ENCODE measurements around the gene PCSK7. TPM values are rescaled to one million over a fixed set of nuclear protein-coding genes. Genes with fewer than 3 reads are reported as not detected.

Gene PCSK7
- total RNA-seq, 1 donor from 2014 or later, result 50.2 TPM

DNA sequence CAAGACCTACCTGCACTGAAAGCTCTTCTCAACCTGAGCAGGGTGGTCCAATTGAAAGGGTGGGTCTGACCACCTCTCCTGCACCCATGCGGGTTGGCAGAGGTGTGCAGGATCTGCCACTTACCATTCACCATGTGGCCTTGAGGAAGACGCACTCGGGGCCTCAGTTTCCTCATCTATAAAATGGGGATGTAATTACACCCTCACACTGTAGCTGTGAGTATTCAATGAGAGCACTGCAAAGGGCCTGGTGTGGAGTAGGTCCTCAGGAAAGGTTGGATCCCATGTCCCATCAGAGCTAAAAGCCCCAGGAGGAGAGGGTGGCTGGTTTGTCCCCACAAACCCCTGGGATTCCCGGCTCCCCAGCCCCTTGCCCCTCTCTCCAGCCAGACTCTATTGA lies 33.3 kb downstream of the PCSK7 start:
- Histone ChIP-seq H3K4me1 (peaks cover 24% of the 10 kb centered on the region), H3K9me3 (no peaks in the 10 kb centered on the region), H3K4me3 (peak overlapping the region; percentile 38), H3K27ac (peak overlapping the region; percentile 77), H3K36me3 (peaks cover 49% of the 10 kb centered on the region), H3K27me3 (ENCODE audit: low read depth) (no peaks in the 10 kb centered on the region)
- peak; percentile 20 for DNase-seq
- ATAC-seq, result no peak
- intact Hi-C loops (cut with DNase I), result no loop called here
- no peak for TF ChIP-seq CTCF (IDR thresholded peaks at IDR 0.05)

DNA sequence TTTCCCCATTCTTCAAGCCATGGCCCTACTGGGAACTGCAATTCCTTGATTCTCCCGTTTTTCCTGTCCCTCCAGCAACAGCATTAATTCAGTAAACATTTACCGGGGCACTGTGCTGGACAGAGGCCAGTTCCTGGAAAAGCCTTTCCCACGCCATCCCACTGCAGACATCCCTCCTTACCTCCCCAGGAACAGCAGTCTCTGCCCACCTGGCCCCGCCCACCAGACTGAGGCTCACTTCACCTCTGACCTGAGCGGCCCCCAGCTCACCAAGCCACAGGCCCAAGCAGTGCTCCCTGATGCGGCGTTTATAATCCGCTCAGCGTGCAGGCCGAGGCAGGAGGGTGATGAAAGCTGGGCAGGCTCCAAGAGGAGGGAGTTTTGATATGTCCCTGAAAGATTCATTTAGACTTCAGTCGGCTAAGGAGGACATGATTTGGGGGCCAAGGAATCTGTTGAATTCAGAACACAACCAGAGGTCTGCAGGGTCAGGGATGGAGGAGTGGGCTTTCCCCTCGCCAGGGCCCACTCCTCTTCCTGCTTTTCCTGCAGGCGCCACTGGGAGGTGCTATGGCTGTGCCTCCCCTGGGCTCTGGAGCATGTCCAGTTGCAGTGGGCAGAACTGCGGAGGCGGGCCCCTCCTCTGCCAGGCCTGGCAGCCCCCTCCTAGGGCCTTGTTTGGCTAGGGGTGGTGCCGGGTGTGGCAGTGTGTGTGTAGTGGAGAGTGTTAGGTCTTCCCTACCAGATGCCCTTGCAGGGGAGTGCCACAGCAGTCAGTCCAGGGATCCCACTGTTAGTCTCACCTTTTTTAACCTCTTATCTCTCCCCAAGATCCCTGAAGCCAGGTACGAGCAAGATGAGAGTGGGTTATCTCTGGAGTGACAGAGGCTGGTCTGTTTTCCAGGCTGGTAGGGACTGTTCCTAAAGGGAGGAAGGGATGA lies 34.1 kb downstream of the PCSK7 start:
- peaks cover 24% of the 10 kb centered on the region for H3K4me1 ChIP-seq
- no peak overlapping the region for H3K4me3 ChIP-seq
- no peaks in the 10 kb centered on the region for H3K27me3 ChIP-seq (ENCODE audit: low read depth)
- peak; percentile 47 for DNase-seq
- TF ChIP-seq CTCF (IDR thresholded peaks at IDR 0.05), result peak; percentile 39
- intact Hi-C loops (cut with DNase I), result no loop called here
- peaks cover 50% of the 10 kb centered on the region for H3K36me3 ChIP-seq
- peak; percentile 2 to 9 for ATAC-seq
- H3K27ac ChIP-seq, result peak overlapping the region; percentile 77
- H3K9me3 ChIP-seq, result no peaks in the 10 kb centered on the region

GRCh38 chr11:117197006-117197405 lies 34.9 kb downstream of the PCSK7 start:
- Histone ChIP-seq H3K4me1 (peaks cover 24% of the 10 kb centered on the region), H3K27me3 (ENCODE audit: low read depth) (no peaks in the 10 kb centered on the region), H3K36me3 (peaks cover 53% of the 10 kb centered on the region), H3K9me3 (no peaks in the 10 kb centered on the region), H3K27ac (no peak overlapping the region), H3K4me3 (no peak overlapping the region)
- TF ChIP-seq CTCF (IDR thresholded peaks at IDR 0.05), result no peak
- ATAC-seq (no peak), DNase-seq (peak; percentile 16)
- intact Hi-C loops (cut with DNase I), result no loop called here

DNA sequence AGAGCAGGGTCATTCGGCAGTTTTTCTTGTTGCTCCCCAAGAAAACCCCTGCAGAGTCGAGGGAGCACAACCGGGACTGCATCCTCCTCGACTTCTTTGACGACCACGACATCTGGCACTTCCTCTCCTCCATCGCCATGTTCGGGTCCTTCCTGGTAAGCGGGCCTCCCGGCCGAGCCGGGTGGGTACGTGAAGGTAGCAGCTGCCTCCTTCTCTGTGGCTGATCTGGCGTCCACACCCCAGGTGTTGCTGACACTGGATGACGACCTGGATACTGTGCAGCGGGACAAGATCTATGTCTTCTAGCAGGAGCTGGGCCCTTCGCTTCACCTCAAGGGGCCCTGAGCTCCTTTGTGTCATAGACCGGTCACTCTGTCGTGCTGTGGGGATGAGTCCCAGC lies 36.1 kb downstream of the PCSK7 start:
- Histone ChIP-seq H3K4me1 (peaks cover 13% of the 10 kb centered on the region), H3K9me3 (no peaks in the 10 kb centered on the region), H3K27me3 (ENCODE audit: low read depth) (no peaks in the 10 kb centered on the region), H3K36me3 (peaks cover 60% of the 10 kb centered on the region), H3K27ac (no peak overlapping the region), H3K4me3 (no peak overlapping the region)
- ATAC-seq (no peak), DNase-seq (peak; percentile 43)
- no peak for TF ChIP-seq CTCF (IDR thresholded peaks at IDR 0.05)
- intact Hi-C loops (cut with DNase I), result no loop called here

DNA sequence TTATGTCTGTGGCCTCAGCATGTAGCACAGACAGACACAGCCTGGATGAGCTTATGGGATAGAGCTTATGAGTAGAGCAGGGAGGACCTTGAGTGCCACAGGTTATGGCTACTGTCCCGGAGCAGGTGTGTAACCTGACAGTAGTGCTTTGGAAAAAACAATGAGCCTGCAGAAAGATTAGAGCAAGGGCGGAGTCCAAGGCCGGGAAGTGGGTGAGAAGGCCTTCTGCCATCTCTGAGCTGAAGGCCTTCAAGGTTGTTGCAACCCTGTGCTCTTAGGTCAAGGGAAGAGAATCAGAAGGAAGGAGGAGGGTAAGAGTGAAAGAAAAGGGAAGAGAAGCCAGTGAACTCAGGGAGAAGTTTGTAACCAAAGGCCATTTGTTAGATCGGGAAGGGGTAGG lies 36.6 kb downstream of the PCSK7 start:
- DNase-seq (peak; percentile 43), ATAC-seq (no peak)
- TF ChIP-seq CTCF (IDR thresholded peaks at IDR 0.05), result no peak
- H3K4me3 ChIP-seq, result no peak overlapping the region
- H3K9me3 ChIP-seq, result no peaks in the 10 kb centered on the region
- H3K36me3 ChIP-seq, result peaks cover 64% of the 10 kb centered on the region
- H3K27ac ChIP-seq, result no peak overlapping the region
- intact Hi-C loops (cut with DNase I), result no loop called here
- H3K27me3 ChIP-seq (ENCODE audit: low read depth), result no peaks in the 10 kb centered on the region
- peaks cover 13% of the 10 kb centered on the region for H3K4me1 ChIP-seq

All from lower lobe of right lung (tissue), 2 donors.